GM18526 (cell line): ENCODE data around the gene ARPC5L.

ENCODE experiments used
- POLR2A ChIP-seq: IDR thresholded peaks from 3 replicates; pipeline ENCODE4 v1.6.1; 2011; ENCODE audit not compliant: insufficient read length; ENCODE audit errors: extremely low read depth

The ARPC5L gene

GRCh38 chr9:124877021-124877782, 15.3 kb downstream of the ARPC5L start:
- TF ChIP-seq POLR2A: no peak

- TF ChIP-seq POLR2A: no peak
Observed at GRCh38 chr9:124878021-124878420, 16.1 kb downstream of the ARPC5L start.

- TF ChIP-seq POLR2A: no peak
Observed at GRCh38 chr9:124878518-124878917, 16.6 kb downstream of the ARPC5L start.

- no peak for TF ChIP-seq POLR2A
Observed at GRCh38 chr9:124879226-124879625, 17.3 kb downstream of the ARPC5L start.

GRCh38 chr9:124880501-124880900, 18.6 kb downstream of the ARPC5L start:
- TF ChIP-seq POLR2A: no peak

- no peak for TF ChIP-seq POLR2A
Observed at GRCh38 chr9:124881138-124881743, 19.3 kb downstream of the ARPC5L start.

- TF ChIP-seq POLR2A: no peak
Observed at GRCh38 chr9:124882231-124882630, 20.3 kb downstream of the ARPC5L start.

- TF ChIP-seq POLR2A: no peak
Observed at GRCh38 chr9:124884376-124884775, 22.4 kb downstream of the ARPC5L start.

- TF ChIP-seq POLR2A: no peak
Observed at GRCh38 chr9:124885551-124885950, 23.6 kb downstream of the ARPC5L start.

- no peak for TF ChIP-seq POLR2A
Observed at GRCh38 chr9:124886461-124886860, 24.5 kb downstream of the ARPC5L start.

GRCh38 chr9:124886866-124887492, 25.0 kb downstream of the ARPC5L start:
- no peak for TF ChIP-seq POLR2A

GRCh38 chr9:124887832-124888231, 25.9 kb downstream of the ARPC5L start:
- no peak for TF ChIP-seq POLR2A

GRCh38 chr9:124889006-124889405, 27.1 kb downstream of the ARPC5L start:
- TF ChIP-seq POLR2A: no peak

GRCh38 chr9:124890179-124890578, 28.2 kb downstream of the ARPC5L start:
- TF ChIP-seq POLR2A: no peak

GRCh38 chr9:124894035-124894740, 32.3 kb downstream of the ARPC5L start:
- TF ChIP-seq POLR2A: no peak

GRCh38 chr9:124894741-124895170, 32.8 kb downstream of the ARPC5L start:
- no peak for TF ChIP-seq POLR2A
